Globus pallidus (tissue), 1 donor: ENCODE measurements around the gene PDK2.

Source experiments
- DNase-seq: peaks from one replicate; pipeline ENCODE4 v3.0.0-alpha.2; 2015; ENCODE audit warnings: low spot score

Gene PDK2

GRCh38 chr17:50100921-50101345 lies 5.8 kb downstream of the PDK2 start:
- DNase-seq: no peak

- no peak for DNase-seq
These were observed 6.4 kb downstream of the PDK2 start for GRCh38 chr17:50101346-50102163.

- DNase-seq: peak; percentile 61
These were observed 7.2 kb downstream of the PDK2 start for GRCh38 chr17:50102164-50102991.

GRCh38 chr17:50103252-50103651 lies 8.1 kb downstream of the PDK2 start:
- DNase-seq: no peak

GRCh38 chr17:50103941-50104340 lies 8.8 kb downstream of the PDK2 start:
- DNase-seq: no peak

- no peak for DNase-seq
These were observed 10.7 kb downstream of the PDK2 start for GRCh38 chr17:50105811-50106210.

- DNase-seq: no peak
These were observed 11.4 kb downstream of the PDK2 start for GRCh38 chr17:50106393-50107131.

GRCh38 chr17:50107790-50108414 lies 12.8 kb downstream of the PDK2 start:
- DNase-seq: no peak

GRCh38 chr17:50108556-50108955 lies 13.4 kb downstream of the PDK2 start:
- DNase-seq: no peak

GRCh38 chr17:50109207-50109606 lies 14.1 kb downstream of the PDK2 start:
- no peak for DNase-seq

- DNase-seq: no peak
These were observed 14.6 kb downstream of the PDK2 start for GRCh38 chr17:50109785-50110184.

- no peak for DNase-seq
These were observed 15.6 kb downstream of the PDK2 start for GRCh38 chr17:50110591-50111349.

GRCh38 chr17:50111673-50112655 lies 16.8 kb downstream of the PDK2 start:
- DNase-seq: no peak

- no peak for DNase-seq
These were observed 17.5 kb downstream of the PDK2 start for GRCh38 chr17:50112694-50113093.

GRCh38 chr17:50113624-50114320 lies 18.6 kb downstream of the PDK2 start:
- DNase-seq: no peak

- no peak for DNase-seq
These were observed 19.2 kb downstream of the PDK2 start for GRCh38 chr17:50114401-50114800.

GRCh38 chr17:50114849-50115357 lies 19.8 kb downstream of the PDK2 start:
- DNase-seq: peak; percentile 45

GRCh38 chr17:50115756-50116155 lies 20.6 kb downstream of the PDK2 start:
- no peak for DNase-seq
